NCI-H1694 (cell line): ENCODE results near the gene SELENOI.
"Not testable (repeated sequence)": the region's sequence is repeated elsewhere in the genome, so short reads cannot be mapped to it uniquely, and the experiment has no call there.

Experiments used
- DNase-seq: peaks from one replicate; lab custom pipeline; 2025; lab: John Stamatoyannopoulos, UW

SELENOI gene, protein sequence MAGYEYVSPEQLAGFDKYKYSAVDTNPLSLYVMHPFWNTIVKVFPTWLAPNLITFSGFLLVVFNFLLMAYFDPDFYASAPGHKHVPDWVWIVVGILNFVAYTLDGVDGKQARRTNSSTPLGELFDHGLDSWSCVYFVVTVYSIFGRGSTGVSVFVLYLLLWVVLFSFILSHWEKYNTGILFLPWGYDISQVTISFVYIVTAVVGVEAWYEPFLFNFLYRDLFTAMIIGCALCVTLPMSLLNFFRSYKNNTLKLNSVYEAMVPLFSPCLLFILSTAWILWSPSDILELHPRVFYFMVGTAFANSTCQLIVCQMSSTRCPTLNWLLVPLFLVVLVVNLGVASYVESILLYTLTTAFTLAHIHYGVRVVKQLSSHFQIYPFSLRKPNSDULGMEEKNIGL

DNA sequence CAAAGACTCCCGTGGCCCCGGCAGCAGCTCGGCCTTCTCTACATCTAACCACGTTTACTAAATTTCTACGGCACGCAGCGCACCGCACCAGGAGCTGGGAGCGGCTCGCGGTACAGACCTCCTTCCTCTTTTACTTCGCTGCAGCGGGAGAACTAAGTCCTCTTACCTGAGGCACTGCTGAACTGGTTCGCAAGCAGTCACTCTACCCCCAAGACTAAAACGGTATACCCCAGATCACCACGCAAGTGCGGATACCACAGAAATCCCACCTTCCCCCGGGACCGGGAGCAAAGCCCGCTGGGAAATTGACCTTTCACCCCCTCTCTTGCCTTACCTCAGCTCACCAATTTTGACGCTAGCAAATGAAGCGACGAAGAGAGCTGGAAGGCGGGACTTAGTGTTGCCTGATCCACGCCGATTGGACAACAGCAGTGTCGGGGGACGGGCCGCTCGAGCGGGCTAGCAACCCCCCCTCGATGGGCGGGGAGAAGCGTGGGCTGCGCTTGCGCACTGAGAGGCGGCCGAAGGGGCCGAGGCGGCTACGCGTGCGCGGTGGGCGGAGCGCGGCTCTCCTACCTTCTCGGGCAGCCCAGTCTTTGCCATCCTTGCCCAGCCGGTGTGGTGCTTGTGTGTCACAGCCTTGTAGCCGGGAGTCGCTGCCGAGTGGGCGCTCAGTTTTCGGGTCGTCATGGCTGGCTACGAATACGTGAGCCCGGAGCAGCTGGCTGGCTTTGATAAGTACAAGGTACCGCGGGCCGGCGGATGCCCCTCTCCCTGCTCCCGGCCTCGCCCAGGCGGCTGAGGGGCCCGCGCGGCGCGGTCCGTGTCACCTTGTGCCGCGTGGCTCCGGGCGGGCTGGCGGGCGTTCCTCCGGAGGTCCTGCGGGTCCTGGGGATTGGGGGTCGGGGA is at the start of gene SELENOI:
Gene SELENOI, plus strand, starts transcription at position 599 of the 909 bp plus-strand sequence. Its CDS starts 90 bp downstream, at position 689.
- DNase-seq = peak; percentile 99

DNA sequence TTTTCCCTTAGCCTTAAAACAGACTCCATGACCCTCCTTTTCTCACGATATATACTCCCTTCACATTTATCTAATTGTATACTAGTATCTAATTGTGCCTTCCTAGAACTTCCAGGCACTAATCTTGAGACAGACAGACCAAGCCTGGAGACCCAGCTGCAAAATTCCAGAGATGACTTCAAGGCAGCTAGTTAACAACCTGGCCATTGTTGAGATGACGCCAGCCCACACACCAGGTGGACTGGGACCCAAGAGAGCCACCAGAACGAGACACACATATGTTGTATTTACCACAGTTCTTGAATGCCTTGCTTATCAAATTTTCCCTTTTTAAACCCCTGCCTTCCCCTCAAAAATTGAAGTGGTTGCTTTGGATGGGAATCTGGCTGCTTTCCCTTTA is 48.9 kb upstream of the SELENOI start:
- no peak for DNase-seq

DNA sequence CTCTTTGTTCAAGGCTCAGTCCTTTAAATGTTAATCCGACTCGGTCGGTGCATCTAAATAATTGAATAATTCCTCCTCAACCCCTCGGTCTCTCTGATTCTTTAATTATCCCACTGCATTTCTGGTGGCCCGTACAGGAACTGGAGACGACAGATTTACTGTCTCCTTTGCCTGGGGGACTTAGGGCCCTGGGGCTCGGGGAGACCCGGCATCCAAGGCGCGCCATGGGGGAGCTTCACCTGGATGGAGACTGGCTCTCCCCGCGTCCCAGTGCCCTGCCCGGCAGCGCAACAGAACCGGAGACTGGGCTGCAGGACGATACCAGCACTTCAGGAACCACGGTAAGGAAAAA is 47.7 kb upstream of the SELENOI start:
- no peak for DNase-seq

DNA sequence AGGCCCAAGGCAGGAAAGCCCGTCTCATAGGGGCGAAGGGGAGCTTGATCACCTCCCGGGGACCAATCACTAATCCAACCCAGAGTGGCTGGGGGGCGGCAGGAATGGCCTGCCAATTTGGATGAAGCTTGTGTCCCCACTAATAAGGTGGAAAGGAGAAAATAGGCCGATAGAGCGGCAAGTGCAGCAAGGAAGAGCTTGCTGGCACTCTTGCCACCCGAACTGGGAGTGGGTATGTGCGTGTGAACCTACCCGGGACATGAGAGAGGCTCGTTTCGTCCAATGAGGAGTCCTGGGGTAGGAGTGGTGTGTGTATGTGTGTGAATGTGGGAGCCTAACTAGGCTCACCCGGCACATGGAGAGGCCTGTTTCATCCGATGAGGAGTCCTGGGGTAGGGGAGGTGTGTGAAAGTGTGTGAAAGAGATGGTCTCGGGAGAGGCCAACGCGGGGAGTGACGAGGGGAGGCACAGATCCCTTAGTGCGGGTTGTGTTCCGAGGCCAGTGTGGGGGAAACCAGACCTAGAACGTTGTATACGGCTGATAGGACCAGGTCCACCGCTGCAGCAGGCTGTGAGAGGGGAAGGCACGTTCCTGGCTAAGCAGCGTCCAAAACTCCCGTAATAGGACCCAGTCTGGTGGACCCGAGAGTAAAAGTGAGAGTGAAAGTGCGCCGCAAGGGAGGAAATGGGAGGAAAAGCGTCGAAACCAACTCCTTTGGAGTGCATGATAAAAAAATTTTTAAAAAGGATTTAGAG is 47.1 kb upstream of the SELENOI start:
- no peak for DNase-seq

DNA sequence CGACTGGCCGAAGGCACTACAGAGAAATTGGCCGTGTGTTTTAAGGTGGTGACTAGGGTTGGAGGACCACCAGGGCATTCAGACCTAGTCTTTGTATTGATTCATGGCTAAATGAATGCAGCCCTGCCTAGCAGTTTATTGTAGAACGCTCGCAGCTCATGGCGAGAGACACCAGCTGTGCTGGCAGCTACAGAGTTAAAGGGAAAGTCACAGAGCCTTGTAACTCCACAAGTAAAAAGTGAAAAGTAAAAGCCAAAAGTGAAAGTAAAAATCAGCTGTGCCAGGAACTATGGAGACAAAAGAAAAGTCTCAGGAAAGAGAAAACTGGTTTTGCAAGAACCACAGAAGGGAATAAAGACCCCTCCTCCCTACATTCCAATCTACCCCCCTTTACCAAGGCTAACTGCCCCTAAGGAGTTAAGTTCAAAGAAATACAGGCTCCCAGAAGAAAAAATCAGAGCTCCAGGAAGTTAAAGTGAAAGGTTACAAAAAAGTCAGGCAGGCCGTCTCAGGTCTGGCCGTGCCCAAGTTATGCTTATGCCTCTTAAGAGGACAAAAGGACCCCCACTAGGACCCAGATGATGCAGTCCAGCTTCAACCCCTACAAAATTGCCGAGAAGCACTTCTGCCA is 46.4 kb upstream of the SELENOI start:
- no peak for DNase-seq

DNA sequence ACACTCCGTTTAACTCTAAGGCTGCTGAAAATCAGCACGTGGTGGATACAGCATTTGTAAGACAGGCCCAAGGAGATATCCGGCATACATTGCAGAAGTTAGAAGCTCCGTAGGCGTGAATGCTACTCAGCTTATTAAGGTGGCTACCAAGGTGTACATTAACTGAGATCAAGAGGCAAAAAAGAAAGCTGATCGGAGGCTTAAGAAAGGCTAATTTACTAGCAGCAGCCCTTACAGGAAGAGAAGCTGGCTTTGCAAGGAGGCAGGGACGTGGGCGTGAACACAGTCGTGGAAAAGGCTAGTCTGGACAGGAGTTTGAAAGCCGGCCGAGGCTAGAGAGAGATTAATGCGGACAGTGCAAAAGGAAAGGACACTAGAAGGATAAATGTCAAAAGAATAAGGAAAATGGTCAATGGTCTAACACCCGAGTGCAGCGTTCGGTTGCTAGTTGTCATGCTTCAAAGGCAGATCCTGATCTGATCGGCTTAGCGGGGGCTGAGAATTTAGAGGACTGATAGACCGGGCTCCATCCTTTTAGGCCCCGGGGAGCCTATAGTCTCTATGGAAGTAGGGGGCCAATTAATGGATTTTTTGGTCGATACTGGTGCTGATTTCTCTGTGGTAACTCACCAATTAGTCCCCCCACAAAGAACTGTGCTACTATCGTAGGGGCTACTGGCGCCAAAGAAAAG is 45.6 kb upstream of the SELENOI start:
- DNase-seq = no peak

DNA sequence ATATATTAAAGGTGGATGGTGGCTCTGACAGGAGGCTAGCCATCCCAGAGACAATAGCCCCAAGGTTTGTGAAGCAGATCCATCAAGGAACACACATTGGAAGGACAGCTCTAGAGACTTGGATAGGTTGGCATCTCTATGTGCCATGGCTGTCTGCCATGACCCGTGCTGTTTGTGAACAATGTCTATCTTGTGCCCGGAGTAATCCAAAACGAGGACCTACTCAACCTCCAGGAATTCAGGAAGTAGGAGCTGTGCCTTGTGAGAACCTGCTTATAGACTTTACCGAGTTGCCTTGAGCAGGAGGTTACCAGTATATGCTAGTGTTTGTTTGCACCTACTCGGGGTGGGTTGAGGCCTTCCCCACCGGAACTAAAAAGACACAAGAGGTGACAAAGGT is 43.1 kb upstream of the SELENOI start:
- DNase-seq = no peak

DNA sequence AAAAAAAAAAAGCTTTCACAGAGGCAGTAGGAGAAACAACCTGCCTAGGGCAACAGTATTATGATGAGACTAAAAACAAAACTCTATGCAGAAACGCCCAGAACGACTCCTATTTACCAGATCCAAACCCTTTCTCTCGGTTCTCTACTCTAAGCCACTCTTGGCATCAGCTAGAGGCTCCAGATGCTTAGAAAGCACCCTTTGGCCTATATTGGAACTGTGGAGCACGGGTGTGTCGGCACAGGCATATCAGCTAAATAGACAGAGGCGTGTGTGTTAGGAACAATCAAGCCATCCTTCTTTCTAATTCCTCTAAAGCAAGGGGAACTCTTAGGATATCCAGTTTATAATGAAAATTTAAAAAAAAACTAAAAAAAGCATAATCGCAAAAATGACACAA is 40.8 kb upstream of the SELENOI start:
- DNase-seq = not testable (repeated sequence)

DNA sequence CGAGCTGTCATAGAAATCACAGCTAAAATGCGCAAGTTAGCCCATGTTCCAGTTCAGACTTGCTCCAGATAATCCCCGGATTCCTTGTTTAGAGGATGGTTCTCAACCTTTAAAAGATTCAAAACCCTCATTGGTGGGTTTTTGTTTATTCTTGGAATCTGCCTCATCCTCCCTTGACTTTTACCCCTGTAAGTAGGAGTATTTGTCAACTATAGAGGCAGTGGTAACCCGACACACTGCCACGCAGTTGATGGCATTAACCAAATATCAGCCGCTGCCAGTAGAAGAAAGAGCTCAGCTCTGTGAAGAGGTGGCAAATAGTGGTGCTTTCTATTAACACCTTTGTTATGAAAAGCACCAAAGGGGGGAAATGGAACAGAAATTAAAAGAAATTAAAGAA is 40.4 kb upstream of the SELENOI start:
- DNase-seq = no peak

DNA sequence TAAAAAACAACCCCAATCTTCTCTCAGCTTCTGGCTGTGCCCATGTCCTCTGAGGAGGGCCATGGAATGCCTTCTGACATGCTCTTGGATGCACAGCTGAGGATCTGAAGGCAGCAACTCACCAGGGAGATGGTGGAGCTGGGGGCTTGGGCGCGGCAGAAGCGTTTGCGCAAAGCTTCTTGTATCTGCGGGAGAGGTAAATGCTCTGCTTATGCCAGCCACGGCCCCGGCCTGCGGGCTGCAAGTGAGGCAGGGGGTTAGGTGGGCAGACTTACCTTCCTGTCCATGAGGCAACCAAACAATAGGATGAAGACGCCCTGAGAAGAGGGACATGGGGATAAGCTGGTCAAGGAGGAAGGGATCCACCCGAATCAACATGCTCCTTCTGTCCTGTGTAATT is 36.0 kb upstream of the SELENOI start:
- DNase-seq = no peak

DNA sequence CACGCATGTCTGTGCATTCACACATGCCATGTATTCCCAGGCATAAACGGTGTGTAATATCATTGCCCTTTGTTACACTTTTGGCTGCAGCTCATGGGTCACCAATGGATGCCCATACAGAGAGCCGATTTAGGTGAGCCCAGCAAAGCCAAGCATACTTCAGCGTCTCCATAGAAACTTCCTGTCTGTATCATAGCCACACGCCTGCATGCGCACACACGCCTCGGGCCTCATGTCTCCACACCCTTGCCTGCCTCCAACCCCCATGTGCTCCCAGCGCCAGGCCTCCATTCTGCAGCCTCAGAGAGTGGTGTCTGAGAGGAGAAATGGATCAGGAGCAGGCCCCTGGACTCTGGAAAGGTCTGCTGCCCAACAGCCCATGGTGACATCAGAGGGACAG is 33.5 kb upstream of the SELENOI start:
- no peak for DNase-seq

DNA sequence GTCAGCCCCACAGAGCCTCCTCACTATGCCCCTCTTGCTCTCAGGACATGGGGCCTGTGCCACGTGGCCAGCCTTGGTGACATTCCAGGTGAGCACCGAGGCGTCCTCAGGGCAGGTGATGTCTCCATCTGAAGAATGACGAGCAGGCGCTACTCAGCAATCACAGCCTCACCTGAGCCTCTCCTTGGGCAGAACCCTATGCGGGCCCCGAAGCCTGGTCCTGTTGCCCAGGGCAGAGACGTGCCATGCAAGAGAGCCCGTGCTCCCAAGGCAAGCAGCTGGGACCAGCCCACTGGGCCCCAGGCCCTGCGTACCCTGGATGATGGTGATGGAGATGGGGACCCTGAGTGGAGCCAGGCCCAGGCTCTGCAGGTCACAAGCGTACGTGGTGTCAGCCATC is 32.5 kb upstream of the SELENOI start:
- no peak for DNase-seq

DNA sequence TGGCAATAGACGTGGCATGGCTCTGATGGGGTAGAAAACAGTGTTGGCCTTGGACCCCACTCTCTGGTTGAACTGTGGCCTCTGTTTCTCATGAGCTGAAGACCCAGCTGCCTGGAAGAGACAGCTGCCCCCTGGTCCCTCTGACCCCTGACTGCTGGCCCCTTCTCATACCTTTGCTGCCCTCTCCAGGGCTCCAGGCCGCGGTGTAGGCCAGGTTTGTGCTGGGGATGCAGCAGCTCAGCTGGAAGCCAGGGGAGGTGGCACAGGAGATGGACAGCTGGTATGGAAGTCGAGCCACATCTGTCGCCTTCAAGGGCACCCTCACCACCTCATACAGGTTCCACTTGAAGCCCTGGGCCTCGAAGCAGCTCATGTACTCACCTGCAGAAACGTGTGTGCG is 31.7 kb upstream of the SELENOI start:
- DNase-seq = no peak

DNA sequence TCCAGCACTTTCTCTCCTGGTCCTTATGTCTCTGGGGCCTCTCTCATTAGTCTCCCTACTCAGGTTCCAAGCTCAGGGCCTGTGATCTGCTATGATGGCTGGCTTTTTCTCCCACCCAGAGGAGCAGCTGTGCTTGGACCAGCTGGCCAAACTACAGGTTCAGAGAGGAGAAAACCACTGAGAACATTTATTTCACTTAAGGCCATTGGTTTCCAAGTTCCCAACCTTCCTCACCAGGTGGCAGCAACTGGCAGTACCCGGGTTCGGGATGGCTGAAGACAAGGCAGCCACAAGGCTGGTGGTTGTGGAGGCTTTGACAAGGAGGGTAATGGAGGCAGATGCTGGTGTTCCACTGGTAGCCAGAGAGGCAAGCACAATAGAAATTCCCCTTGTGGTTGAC is 29.9 kb upstream of the SELENOI start:
- no peak for DNase-seq

DNA sequence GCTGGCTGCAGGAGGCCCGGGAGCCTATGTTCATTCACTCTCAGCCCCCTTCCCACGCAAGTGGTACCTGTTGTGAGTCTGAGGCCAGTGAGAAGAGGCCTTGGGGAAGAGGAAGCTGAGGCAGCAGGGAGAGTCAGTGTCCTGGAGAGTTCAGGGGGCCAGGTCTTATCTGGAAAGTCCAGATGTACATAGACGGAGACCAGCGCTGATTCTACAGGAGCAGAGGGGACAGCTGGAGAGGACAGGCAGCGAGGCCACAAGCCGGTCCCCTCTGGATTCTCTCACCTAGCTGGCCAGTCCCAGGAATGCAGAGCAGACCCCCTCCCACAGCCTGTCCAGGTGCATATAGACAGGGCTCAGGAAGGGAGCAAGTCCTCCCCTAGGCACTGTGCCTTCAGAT is 29.1 kb upstream of the SELENOI start:
- no peak for DNase-seq

DNA sequence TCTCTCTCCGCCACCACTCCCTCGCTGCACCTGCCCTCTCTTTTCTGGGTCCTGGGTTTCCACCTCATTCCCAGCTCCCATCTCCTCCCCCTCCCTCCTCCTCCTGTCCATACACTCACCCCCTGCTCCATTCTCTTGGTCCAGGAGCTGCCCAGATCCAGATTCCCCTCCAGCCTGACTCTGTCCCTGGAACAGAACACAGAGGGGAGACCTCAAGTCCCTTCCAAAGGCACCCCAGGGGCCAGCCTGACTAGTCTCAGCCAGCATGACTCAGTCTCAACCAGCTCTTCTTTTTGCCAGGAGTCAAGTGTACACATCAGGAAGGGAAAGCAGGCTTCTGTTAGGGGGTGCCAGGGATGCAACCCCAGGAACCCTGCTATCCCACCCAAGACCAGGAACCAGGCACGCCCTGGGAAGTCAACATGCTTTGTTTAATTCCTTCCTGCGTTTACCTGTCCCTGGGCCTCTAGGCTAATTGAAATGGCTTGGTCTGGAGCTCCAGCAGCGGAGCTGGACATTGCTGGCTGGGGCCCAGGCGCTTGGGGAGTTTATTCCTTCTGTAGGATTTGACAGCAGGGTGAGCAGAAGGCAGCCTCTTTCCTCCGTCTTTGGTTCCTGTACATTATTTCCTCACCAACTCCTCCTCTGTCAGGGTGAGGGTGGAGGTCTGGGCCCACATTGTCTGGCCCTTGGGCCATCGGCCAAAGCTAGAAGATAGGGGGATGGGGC is 28.4 kb upstream of the SELENOI start:
- DNase-seq = no peak

DNA sequence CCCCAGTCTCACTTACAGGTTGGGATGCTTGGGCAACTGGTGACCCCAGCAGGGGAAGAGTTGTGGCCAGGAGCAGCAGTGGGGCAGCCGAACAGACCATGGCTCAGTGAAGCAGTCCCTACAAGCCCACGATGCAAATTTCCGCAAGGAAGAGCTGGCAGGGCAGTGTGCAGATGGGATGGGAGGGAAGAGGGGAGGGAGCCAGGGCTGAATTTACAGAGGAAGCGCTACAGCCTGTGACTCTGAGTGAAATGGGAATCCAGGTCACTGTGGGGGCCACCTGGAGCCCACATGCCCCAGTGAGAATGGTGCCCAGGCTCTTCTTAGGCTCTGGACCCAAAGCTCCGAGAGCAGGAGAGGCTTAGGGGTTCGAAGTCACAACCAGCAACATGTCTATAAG is 27.0 kb upstream of the SELENOI start:
- DNase-seq = peak; percentile 60

DNA sequence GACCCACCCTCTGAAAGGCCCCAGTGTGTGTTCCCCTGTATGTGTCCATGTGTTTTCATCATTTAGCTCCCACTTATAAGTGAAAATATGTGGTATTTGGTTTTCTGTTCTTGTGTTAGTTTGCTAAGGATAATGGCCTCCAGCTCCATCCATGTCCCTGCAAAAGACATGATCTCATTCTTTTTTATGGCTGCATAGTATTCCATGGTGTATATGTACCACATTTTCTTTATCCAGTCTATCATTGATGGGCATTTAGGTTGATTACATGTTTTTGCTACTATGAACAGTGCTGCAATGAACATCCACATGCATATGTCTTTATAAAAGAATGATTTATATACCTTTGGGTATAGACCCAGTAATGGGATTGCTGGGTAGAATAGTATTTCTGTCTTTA is 21.5 kb upstream of the SELENOI start:
- not testable (repeated sequence) for DNase-seq

DNA sequence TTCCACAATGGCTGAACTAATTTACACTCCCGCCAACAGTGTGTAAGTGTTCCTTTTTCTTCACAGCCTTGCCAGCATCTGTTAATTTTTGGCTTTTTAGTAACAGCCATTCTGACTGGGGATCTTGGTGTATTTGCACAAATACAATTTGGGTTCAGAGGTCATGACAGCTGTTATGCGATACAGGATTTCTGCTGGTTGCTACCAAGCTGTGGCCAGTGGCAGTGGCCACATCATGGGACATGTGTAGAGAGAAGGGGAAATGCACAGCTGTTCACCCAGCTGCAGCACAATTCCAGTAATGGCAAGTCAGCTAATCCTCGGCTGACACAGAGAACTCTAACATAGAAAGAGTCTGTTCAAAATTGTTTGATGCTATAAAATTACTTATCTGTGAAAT is 21.0 kb upstream of the SELENOI start:
- no peak for DNase-seq

DNA sequence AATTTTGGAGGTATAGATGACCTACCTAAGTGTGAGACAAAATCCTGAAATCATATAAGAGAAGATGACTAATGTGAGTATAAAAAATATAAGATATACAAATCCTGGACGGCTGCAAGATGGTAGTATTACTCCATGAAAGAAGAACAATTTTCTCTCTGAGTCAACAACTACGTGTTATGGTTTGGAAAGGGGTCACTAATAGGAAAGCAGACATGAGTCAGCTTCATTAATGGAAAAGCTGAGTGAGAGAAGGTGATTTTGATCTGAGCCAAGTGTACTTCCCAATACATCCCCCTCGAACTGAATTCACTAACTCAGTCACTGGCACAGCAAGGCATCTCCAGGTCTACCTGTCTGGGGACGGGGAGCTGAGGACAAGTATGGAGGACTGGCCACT is 20.1 kb upstream of the SELENOI start:
- DNase-seq = no peak

DNA sequence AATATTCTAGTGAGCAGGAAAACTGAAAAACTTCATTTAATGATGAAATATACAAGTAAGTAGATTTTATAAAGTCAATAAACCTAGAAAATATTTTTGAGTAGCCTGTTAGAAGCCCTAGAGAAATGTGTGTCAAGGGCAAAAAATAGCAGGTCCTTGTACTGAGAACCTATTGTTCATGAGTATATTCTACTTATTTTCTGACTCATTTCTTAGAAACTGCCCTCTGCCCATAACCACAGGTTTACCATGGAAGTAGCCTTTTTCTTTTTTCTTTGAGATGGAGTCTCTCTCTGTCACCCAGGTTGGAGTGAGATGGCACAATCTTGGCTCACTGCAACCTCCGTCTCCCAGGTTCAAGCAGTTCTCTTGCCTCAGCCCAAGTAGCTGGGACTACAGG is 19.4 kb upstream of the SELENOI start:
- no peak for DNase-seq
